ENCODE results near the gene CACNA2D3.

Gene CACNA2D3

GRCh38 chr3:54863786-54864185 is 741.4 kb downstream of the CACNA2D3 start:
- no peak for DNase-seq

- no peak for DNase-seq
These were observed 743.0 kb downstream of the CACNA2D3 start for GRCh38 chr3:54865316-54865715.

DNA sequence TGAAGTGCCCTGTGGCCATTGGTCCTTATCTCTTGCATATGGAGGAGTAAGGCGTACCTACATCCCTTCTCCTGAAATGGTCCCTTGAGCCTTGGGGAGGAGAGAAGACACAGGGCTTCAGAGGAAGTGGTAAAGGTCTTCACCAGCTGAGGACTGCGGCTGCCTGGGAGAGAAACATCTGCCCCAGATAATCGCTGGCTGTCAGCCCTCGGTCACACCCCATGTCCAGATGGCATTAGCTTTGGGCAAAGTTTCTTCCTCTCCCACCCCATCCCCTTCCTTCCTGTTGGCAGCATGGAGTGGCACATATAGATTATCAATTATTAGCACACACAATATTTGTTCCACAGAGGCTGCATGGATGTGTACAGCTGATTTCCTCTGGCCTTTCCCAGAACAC is 743.9 kb downstream of the CACNA2D3 start:
- DNase-seq = no peak

- DNase-seq = no peak
These were observed 748.1 kb downstream of the CACNA2D3 start for GRCh38 chr3:54870423-54870822.

DNA sequence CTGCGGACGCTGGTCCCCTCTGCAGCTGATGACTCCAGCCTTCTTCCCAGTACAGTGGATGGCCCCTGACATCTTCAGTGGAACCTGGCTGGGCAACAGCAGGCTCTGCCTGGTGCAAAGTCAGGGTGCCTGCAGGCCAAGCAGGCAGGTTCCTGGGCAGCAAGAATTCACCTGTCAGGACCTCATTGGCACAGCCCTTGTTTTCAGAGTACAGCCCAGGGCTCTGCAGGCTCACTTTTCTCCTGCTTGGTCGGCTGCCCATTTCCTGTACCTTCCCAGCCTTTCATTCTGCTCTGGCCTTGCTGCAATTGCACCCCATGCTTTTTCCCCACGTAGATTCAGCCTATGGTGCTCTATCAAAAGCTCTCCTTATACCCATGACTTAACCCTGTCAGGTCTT is 749.5 kb downstream of the CACNA2D3 start:
- DNase-seq = no peak

DNA sequence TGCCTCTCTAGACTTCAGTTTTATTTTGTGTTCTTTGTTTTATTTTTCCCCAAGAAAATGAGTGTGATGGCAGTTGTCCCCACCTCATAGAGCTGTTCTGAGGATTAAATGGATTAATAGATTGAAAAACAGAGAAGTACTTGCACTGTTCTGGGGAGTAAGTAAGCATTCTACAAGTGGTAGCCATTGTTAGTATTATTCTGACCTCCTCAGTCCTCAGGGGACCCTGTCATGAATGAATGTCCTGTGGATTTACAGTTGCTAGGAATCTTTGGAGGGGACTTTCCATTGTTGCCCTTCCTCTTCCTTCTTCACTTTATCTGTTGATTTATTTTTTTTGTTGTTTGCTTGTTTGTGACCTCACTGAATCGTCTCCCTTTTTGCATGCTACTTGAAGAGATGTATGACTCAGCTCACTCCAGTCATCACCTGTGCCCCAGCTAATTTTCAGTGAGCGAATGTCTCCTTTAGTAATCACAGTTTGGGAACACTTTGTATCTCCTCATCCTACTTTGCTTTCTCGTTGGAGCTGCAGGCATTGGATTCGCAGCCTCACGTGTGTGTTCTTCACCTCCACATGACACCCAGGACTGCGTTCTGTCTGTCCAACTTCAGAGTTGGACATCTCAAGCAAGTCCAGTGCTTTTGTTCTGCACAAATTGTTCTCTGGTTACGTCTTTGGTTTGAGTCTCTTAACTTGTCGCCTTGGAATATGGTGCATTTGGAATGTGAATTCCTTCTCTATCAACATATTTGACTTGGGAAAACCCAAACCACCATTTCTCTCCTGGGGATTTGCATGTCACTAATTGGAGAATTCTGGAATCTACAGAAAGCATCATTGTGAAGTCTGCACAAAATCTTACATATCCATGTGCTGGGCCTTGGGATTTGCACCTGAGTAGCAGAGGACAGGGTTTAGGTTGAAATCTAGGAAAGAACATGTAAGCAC is 751.0 kb downstream of the CACNA2D3 start:
- DNase-seq = no peak

- DNase-seq = no peak
These were observed 752.6 kb downstream of the CACNA2D3 start for GRCh38 chr3:54874816-54875556.

GRCh38 chr3:54875596-54876268 is 753.4 kb downstream of the CACNA2D3 start:
- DNase-seq = no peak

GRCh38 chr3:54876694-54877093 is 754.3 kb downstream of the CACNA2D3 start:
- no peak for DNase-seq

DNA sequence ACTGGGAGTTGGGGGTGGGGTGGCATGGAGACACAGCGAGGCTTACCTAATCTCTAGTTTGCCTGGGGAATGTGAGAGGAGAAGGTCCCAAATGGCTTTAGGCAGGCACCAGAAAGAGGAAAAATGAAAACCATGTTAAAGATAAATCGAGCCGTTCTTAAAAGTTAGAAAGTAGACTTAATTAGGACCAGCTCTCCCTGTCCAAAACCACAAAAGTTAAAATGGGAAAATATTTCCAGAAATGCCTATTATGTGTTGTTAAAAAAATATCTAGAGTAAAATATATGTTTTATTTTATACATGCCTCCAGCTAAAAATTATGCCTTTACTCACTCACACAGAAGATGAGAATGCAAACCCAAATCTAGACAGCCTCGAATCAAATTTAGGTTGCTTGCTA is 755.4 kb downstream of the CACNA2D3 start:
- no peak for DNase-seq

GRCh38 chr3:54878145-54878544 is 755.8 kb downstream of the CACNA2D3 start:
- DNase-seq = no peak

- DNase-seq = no peak
These were observed 759.9 kb downstream of the CACNA2D3 start for GRCh38 chr3:54882129-54882833.

- DNase-seq = no peak
These were observed 765.8 kb downstream of the CACNA2D3 start for GRCh38 chr3:54888162-54888561.

DNA sequence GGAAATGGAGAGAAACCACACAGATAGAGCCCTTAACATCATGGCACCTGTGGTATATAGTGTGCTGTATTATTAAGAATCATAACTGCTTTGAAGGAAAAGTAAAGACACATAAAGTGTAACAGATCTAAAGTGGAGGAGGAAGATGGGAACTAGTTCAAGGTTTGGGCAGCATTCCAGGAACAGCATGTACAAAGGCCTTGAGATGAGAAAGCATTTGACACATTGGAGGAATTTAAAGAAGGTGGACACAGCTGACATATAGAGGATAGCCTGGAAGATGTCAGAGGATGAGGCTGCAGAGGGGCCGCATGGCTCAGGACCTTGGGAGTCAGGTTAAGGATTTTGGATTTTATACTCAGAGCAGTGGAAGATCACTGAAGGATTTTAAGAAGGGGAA is 766.5 kb downstream of the CACNA2D3 start:
- no peak for DNase-seq

DNA sequence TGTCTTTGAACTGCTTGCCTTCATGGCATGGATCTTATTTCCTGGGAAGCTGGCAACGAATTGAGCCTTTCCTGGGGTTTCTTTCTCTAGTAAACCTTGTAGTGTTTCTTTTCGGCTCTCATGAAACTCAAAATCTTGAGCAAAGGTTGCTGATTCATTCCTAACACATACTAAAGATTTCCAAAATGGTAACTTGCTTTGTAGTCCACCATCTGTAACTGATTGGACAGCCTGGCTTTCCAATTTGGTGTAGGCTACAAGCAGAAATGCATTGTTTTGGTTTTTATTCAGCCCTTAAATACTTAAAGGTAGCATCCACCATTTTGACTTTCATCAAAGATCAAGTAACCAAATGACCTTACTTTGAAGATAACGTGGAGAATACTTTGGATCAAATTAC is 767.4 kb downstream of the CACNA2D3 start:
- no peak for DNase-seq

- DNase-seq = no peak
These were observed 769.2 kb downstream of the CACNA2D3 start for GRCh38 chr3:54891540-54891897.

DNA sequence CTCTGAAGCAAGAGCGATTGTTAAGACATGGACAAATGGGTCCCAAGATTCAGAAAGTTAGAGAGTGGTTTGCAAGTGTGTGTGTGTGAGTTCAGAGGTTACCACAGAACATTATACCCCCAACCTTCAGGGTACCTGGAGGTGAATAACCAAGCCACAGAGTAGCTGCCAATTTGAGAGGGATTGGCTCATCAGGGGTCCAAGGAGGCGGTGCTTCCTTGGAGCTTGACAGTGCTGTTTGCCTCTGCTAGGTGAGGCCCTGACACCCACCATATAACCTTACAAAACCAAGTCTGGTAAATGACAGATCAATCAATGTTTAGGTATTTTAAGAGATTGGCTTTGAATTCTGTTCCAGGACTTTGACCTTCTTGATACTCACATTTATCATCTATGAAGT is 769.8 kb downstream of the CACNA2D3 start:
- DNase-seq = no peak

DNA sequence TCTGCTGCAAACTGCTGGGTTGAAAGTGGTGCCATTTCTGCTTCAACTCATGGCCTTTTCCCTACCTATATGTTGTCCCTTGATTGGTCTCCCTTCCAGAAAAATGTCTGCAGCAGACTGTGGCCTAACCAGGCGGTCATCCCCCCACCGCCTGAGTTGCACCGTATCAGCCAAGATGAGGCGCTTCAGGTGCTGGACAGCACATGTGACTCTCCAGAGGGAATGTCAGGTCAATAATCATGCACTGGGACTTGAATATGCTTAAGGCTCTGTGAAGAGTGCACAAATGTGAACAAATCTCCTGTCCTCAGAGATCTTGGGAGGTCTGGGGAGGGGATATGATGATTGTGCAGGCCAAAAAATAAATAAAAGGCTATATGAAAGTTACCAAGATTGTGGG is 773.3 kb downstream of the CACNA2D3 start:
- no peak for DNase-seq

GRCh38 chr3:54897028-54897711 is 774.8 kb downstream of the CACNA2D3 start:
- DNase-seq = no peak

GRCh38 chr3:54899273-54899672 is 776.9 kb downstream of the CACNA2D3 start:
- no peak for DNase-seq

- DNase-seq = no peak
These were observed 778.7 kb downstream of the CACNA2D3 start for GRCh38 chr3:54900838-54901591.
